ENCODE results near the gene ANKRD29.

The ANKRD29 gene

GRCh38 chr18:23684515-23685197, 21.9 kb upstream of the ANKRD29 start:
- DNase-seq (ENCODE audit: low read depth): peak; percentile 82

GRCh38 chr18:23683671-23684070, 21.0 kb upstream of the ANKRD29 start:
- DNase-seq (ENCODE audit: low read depth): peak; percentile 68

GRCh38 chr18:23683155-23683554, 20.4 kb upstream of the ANKRD29 start:
- no peak for DNase-seq (ENCODE audit: low read depth)

- DNase-seq (ENCODE audit: low read depth): no peak
Observed at GRCh38 chr18:23682472-23682871, 19.8 kb upstream of the ANKRD29 start.

GRCh38 chr18:23682045-23682444, 19.3 kb upstream of the ANKRD29 start:
- DNase-seq (ENCODE audit: low read depth): no peak

GRCh38 chr18:23675896-23676295, 13.2 kb upstream of the ANKRD29 start:
- no peak for DNase-seq (ENCODE audit: low read depth)

GRCh38 chr18:23675236-23675635, 12.5 kb upstream of the ANKRD29 start:
- no peak for DNase-seq (ENCODE audit: low read depth)

- no peak for DNase-seq (ENCODE audit: low read depth)
Observed at GRCh38 chr18:23673725-23674124, 11.0 kb upstream of the ANKRD29 start.

GRCh38 chr18:23671564-23671963, 8.9 kb upstream of the ANKRD29 start:
- DNase-seq (ENCODE audit: low read depth): no peak

GRCh38 chr18:23669804-23670405, 7.2 kb upstream of the ANKRD29 start:
- DNase-seq (ENCODE audit: low read depth): no peak

- no peak for DNase-seq (ENCODE audit: low read depth)
Observed at GRCh38 chr18:23669202-23669766, 6.6 kb upstream of the ANKRD29 start.

GRCh38 chr18:23668731-23669130, 6.0 kb upstream of the ANKRD29 start:
- DNase-seq (ENCODE audit: low read depth): no peak

GRCh38 chr18:23667114-23667513, 4.4 kb upstream of the ANKRD29 start:
- peak; percentile 9 for DNase-seq (ENCODE audit: low read depth)

GRCh38 chr18:23664674-23665073, 2.0 kb upstream of the ANKRD29 start:
- DNase-seq (ENCODE audit: low read depth): peak; percentile 37

GRCh38 chr18:23661735-23662308, 889 bp downstream of the ANKRD29 start:
- no peak for DNase-seq (ENCODE audit: low read depth)

GRCh38 chr18:23658285-23658684, 4.4 kb downstream of the ANKRD29 start:
- DNase-seq (ENCODE audit: low read depth): peak; percentile 33

GRCh38 chr18:23652232-23652631, 10.5 kb downstream of the ANKRD29 start:
- DNase-seq (ENCODE audit: low read depth): no peak

GRCh38 chr18:23650968-23651927, 11.5 kb downstream of the ANKRD29 start:
- DNase-seq (ENCODE audit: low read depth): peak; percentile 84

GRCh38 chr18:23648940-23649607, 13.6 kb downstream of the ANKRD29 start:
- DNase-seq (ENCODE audit: low read depth): no peak

- DNase-seq (ENCODE audit: low read depth): no peak
Observed at GRCh38 chr18:23648456-23648855, 14.3 kb downstream of the ANKRD29 start.

- DNase-seq (ENCODE audit: low read depth): no peak
Observed at GRCh38 chr18:23646282-23646681, 16.4 kb downstream of the ANKRD29 start.

All from EH (cell line).